D721Med (cell line): ENCODE data around the gene HOXC13.

Experiments
- DNase-seq: peaks from one replicate; pipeline ENCODE4 v3.0.0; 2011; ENCODE audit warnings: low spot score; ENCODE audit not compliant: insufficient read length
- FAIRE-seq: peaks from 2 replicates; lab custom pipeline; 2011; peaks lifted over from hg19 to GRCh38; lab: Jason Lieb, UNC
- CTCF ChIP-seq: IDR thresholded peaks from 2 replicates; pipeline ENCODE4 v1.5.1; 2012; ENCODE audit warnings: mild to moderate bottlenecking, control low read depth; ENCODE audit not compliant: insufficient read depth; ENCODE audit errors: missing control alignments

Gene HOXC13

GRCh38 chr12:53976823-53977595 is 38.4 kb downstream of the HOXC13 start:
- DNase-seq: no peak
- TF ChIP-seq CTCF: no peak
- no peak for FAIRE-seq

GRCh38 chr12:53977596-53978445 is 39.2 kb downstream of the HOXC13 start:
- FAIRE-seq (no peak), DNase-seq (no peak)
- no peak for TF ChIP-seq CTCF

- DNase-seq: no peak
- TF ChIP-seq CTCF: no peak
- no peak for FAIRE-seq
These were observed 40.1 kb downstream of the HOXC13 start for GRCh38 chr12:53978477-53979356.

GRCh38 chr12:53980104-53980801 is 41.6 kb downstream of the HOXC13 start:
- FAIRE-seq: no peak
- no peak for DNase-seq
- TF ChIP-seq CTCF: no peak

- no peak for DNase-seq
- no peak for TF ChIP-seq CTCF
- FAIRE-seq: no peak
These were observed 42.3 kb downstream of the HOXC13 start for GRCh38 chr12:53980802-53981496.
